HUES64 (cell line): Measurements from ENCODE around the gene EDEM3.
"Not testable (repeated sequence)": the region's sequence is repeated elsewhere in the genome, so short reads cannot be mapped to it uniquely, and the experiment has no call there.

ENCODE experiments used
- H3K27ac ChIP-seq: 2 replicates; pipeline ENCODE4 v1.7.0; 2013; ENCODE audit warnings: low read depth, low read length, inconsistent platforms
- H3K27me3 ChIP-seq: 2 replicates; pipeline ENCODE4 v1.6.1; 2013; ENCODE audit warnings: mild to moderate bottlenecking, low read length; ENCODE audit not compliant: insufficient read depth
- H3K36me3 ChIP-seq: 2 replicates; pipeline ENCODE4 v1.6.1; 2013; ENCODE audit warnings: mild to moderate bottlenecking, low read length; ENCODE audit not compliant: insufficient read depth
- H3K4me1 ChIP-seq: 2 replicates; pipeline ENCODE4 v1.6.1; 2013; ENCODE audit warnings: mild to moderate bottlenecking, low read length, moderate library complexity; ENCODE audit not compliant: insufficient read depth
- H3K4me3 ChIP-seq: 2 replicates; pipeline ENCODE4 v1.5.1; 2013; ENCODE audit warnings: mild to moderate bottlenecking, low read length, moderate library complexity
- H3K9ac ChIP-seq: 2 replicates; pipeline ENCODE4 v1.6.1; 2013; ENCODE audit warnings: mild to moderate bottlenecking, low read depth, low read length
- H3K9me3 ChIP-seq: 2 replicates; pipeline ENCODE4 v1.6.1; 2013; ENCODE audit warnings: low read depth, low read length; ENCODE audit not compliant: insufficient read depth
- WGBS: fragments of 150-250, 120-280 bp; methylation state at CpG from one replicate; pipeline ENCODE4 v1.1.7; 2013; ENCODE audit warnings: missing lambda C conversion rate; 5-methylcytosine and 5-hydroxymethylcytosine counted together

EDEM3 gene

DNA sequence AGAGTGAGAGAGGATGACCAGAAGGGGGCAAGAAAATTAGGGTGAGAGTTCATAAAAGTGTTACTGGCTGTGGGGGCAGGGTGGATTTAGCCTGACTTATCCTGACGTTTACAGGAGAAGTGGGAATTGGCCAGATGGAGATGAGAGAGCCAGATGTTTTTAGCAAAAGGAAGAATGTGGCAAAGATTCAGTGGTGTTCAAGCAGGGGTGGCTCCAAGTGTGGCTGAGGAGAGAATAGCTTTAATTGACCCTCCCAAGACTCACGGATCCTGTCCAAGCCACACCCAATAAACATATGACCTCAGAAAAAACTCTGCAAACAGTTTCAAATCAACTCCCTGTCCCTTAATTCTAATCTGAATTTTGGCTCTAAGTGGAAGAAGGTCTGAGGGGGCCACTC lies 35.2 kb upstream of the EDEM3 start:
- H3K36me3 ChIP-seq: no peaks in the 10 kb centered on the region
- H3K9ac ChIP-seq: no peak overlapping the region
- H3K9me3 ChIP-seq: no peaks in the 10 kb centered on the region
- no peaks in the 10 kb centered on the region for H3K27me3 ChIP-seq
- WGBS: 77% methylated on average over 2 of the region's 2 CpGs
- no peak overlapping the region for H3K4me3 ChIP-seq
- H3K27ac ChIP-seq: no peak overlapping the region
- H3K4me1 ChIP-seq: no peaks in the 10 kb centered on the region

- no peaks in the 10 kb centered on the region for H3K36me3 ChIP-seq
- H3K27ac ChIP-seq: no peak overlapping the region
- no peaks in the 10 kb centered on the region for H3K27me3 ChIP-seq
- no peaks in the 10 kb centered on the region for H3K4me1 ChIP-seq
- H3K4me3 ChIP-seq: no peak overlapping the region
- WGBS: 95% methylated on average over 2 of the region's 2 CpGs
- peaks cover 5% of the 10 kb centered on the region; the same call in 1 of the 2 replicates for H3K9me3 ChIP-seq
- H3K9ac ChIP-seq: no peak overlapping the region
Measured at GRCh38 chr1:184788970-184789369, 34.3 kb upstream of the EDEM3 start.

DNA sequence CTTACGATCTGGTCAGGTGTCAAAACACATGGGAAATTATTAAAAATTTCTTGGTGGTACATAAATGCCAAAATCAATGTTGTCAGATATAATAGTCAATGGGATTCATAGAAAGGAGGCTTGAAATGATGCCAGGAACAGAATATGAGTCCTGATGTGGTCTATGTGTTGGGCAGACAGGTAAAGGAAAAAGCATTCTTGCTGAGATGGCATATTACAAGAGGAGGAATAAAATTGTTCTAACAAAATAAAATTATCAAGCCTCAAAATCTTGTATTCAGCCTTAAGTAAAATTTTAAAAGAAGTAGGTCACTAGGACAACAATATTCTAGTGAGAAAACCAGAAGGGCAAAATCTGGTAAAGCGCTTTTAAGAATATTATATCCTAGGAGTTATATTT lies 30.9 kb upstream of the EDEM3 start:
- Histone ChIP-seq H3K4me3 (no peak overlapping the region), H3K27me3 (no peaks in the 10 kb centered on the region), H3K9ac (no peak overlapping the region), H3K36me3 (no peaks in the 10 kb centered on the region), H3K9me3 (peaks cover 14% of the 10 kb centered on the region; the same call in 1 of the 2 replicates), H3K4me1 (no peaks in the 10 kb centered on the region), H3K27ac (no peak overlapping the region)
- 92% methylated on average over 2 of the region's 2 CpGs for WGBS

- H3K4me3 ChIP-seq, H3K27ac ChIP-seq, H3K4me1 ChIP-seq, H3K36me3 ChIP-seq, H3K9ac ChIP-seq, H3K27me3 ChIP-seq: not testable (repeated sequence)
- 95% methylated on average over 3 of the region's 3 CpGs for WGBS
- peaks cover 14% of the 10 kb centered on the region; the same call in 1 of the 2 replicates for H3K9me3 ChIP-seq
Measured at GRCh38 chr1:184783723-184784122, 29.1 kb upstream of the EDEM3 start.

DNA sequence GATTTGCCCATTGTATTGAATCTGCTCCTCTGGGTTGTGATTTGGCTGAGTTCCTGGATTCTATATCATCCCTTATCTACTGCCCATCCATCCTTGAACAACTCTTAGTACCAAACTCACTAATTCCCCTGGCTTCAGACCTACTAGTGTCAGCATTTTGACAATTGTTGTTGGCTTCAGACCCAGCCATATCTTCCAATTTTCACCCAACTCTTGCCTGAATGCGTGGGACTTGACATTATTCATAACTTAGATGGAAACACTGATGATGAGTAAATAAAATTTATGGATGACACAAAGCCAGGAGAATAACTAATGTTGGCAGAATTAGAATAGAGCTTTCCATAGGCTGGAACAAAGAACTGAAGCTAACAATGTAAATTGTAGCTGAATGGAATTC lies 27.3 kb upstream of the EDEM3 start:
- Histone ChIP-seq H3K36me3 (no peaks in the 10 kb centered on the region), H3K9ac (no peak overlapping the region), H3K27me3 (no peaks in the 10 kb centered on the region), H3K27ac (no peak overlapping the region), H3K4me1 (no peaks in the 10 kb centered on the region), H3K4me3 (no peak overlapping the region), H3K9me3 (peaks cover 14% of the 10 kb centered on the region; the same call in 1 of the 2 replicates)
- WGBS: 83% methylated on average over 1 of the region's 1 CpG

GRCh38 chr1:184775885-184776284 lies 21.2 kb upstream of the EDEM3 start:
- 73% methylated on average over 2 of the region's 2 CpGs for WGBS
- H3K36me3 ChIP-seq: no peaks in the 10 kb centered on the region

DNA sequence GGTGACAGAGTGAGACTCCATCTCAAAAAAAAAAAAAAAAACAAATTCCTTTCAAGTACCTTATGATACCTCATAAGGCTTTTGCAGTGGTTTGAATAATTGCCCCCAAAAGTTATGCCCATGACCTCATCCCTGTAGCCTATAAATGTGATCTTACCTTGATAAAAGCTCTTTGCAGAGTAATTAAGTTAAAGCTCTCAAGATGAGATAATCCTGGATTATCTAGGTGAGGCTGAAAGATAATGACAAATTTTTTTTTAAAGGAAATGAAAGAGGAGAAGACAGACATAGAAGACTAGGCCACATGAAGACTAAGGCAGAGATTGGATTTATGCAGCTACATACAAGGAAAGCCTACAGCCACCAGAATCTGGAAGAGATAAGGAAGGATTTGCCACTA lies 20.7 kb upstream of the EDEM3 start:
- no peaks in the 10 kb centered on the region for H3K27me3 ChIP-seq
- H3K9me3 ChIP-seq: no peaks in the 10 kb centered on the region
- 0 out of 2 replicates have a peak, but pooled peaks cover 4% of the 10 kb centered on the region for H3K4me1 ChIP-seq
- H3K4me3 ChIP-seq: no peak overlapping the region
- no peak overlapping the region for H3K9ac ChIP-seq
- no peaks in the 10 kb centered on the region for H3K36me3 ChIP-seq
- no peak overlapping the region for H3K27ac ChIP-seq

More at GRCh38 chr1:184775885-184776284, 21.2 kb upstream of the EDEM3 start:
- H3K27me3 ChIP-seq: no peaks in the 10 kb centered on the region
- no peak overlapping the region for H3K27ac ChIP-seq
- H3K9ac ChIP-seq: no peak overlapping the region
- 0 out of 2 replicates have a peak, but pooled peaks cover 4% of the 10 kb centered on the region for H3K4me1 ChIP-seq
- H3K4me3 ChIP-seq: no peak overlapping the region
- H3K9me3 ChIP-seq: no peaks in the 10 kb centered on the region

- Histone ChIP-seq H3K4me1 (0 out of 2 replicates have a peak, but pooled peaks cover 4% of the 10 kb centered on the region), H3K9me3 (no peaks in the 10 kb centered on the region), H3K27ac (no peak overlapping the region), H3K9ac (no peak overlapping the region), H3K36me3 (no peaks in the 10 kb centered on the region), H3K4me3 (no peak overlapping the region), H3K27me3 (no peaks in the 10 kb centered on the region)
- 79% methylated on average over 4 of the region's 4 CpGs for WGBS
Measured at GRCh38 chr1:184773762-184774320, 19.2 kb upstream of the EDEM3 start.

DNA sequence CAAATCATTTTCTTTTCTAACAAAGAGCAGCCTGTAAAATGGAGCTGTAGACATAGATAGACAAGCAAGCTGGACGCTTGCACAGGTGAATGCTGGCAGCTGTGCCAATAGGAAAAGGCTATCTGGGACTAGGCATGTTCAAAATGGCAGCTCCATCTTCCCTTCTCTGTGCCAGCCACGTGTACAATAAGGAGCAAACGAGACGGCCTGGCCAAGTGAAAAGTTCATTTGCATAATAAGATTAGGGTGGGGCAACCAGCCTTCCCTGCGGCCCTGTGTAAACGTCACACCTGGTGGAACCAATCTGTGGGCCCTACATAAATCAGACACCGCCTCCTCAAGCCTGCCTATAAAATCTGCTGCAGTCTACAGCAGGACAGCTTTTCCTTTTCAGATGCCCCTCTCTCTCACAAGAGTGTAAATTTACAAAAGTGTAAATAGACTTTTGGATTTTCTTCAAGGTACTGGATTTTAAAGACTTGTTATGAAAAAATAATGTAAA lies 16.6 kb upstream of the EDEM3 start:
- H3K36me3 ChIP-seq: no peaks in the 10 kb centered on the region

GRCh38 chr1:184770181-184770979 lies 15.7 kb upstream of the EDEM3 start:
- no peaks in the 10 kb centered on the region for H3K9me3 ChIP-seq
- H3K36me3 ChIP-seq: no peaks in the 10 kb centered on the region
- H3K4me1 ChIP-seq: 0 out of 2 replicates have a peak, but pooled peaks cover 4% of the 10 kb centered on the region
- H3K9ac ChIP-seq: no peak overlapping the region
- H3K4me3 ChIP-seq: no peak overlapping the region
- WGBS: 97% methylated on average over 4 of the region's 4 CpGs
- H3K27me3 ChIP-seq: no peaks in the 10 kb centered on the region
- H3K27ac ChIP-seq: no peak overlapping the region

More for the DNA sequence above, 16.6 kb upstream of the EDEM3 start:
- Histone ChIP-seq H3K27me3 (no peaks in the 10 kb centered on the region), H3K27ac (no peak overlapping the region), H3K9me3 (no peaks in the 10 kb centered on the region), H3K4me1 (0 out of 2 replicates have a peak, but pooled peaks cover 4% of the 10 kb centered on the region), H3K4me3 (no peak overlapping the region), H3K9ac (no peak overlapping the region)
- WGBS: 83% methylated on average over 7 of the region's 7 CpGs

- H3K36me3 ChIP-seq: no peaks in the 10 kb centered on the region
- no peak overlapping the region for H3K9ac ChIP-seq
- WGBS: 73% methylated on average over 2 of the region's 2 CpGs
- H3K9me3 ChIP-seq: no peaks in the 10 kb centered on the region
- H3K4me3 ChIP-seq: no peak overlapping the region
- H3K27me3 ChIP-seq: no peaks in the 10 kb centered on the region
- no peak overlapping the region for H3K27ac ChIP-seq
- 0 out of 2 replicates have a peak, but pooled peaks cover 4% of the 10 kb centered on the region for H3K4me1 ChIP-seq
Measured at GRCh38 chr1:184769241-184769640, 14.6 kb upstream of the EDEM3 start.
